Activated CD4-positive, alpha-beta T cell treated with anti-CD3 and anti-CD28 coated beads, Interleukin-2, amount 10 ng/mL, durations not matched to agents 7 days and 5 days (primary cell): ENCODE results near the gene ZNF30. TPM values are rescaled to one million over a fixed set of nuclear protein-coding genes. Genes with fewer than 3 reads are reported as not detected.
"Not testable (repeated sequence)": the region's sequence is repeated elsewhere in the genome, so short reads cannot be mapped to it uniquely, and the experiment has no call there.

Experiments used
- CTCF ChIA-PET: fragments of 350-600 bp; sonication (Branson Sonifier 250); formaldehyde crosslinking; loops from one replicate; lab custom pipeline; 2021; ENCODE audit warnings: antibody characterized with exemption; lab: Charles Lee
- POLR2A ChIA-PET: fragments of 350-600 bp; sonication (Branson Sonifier 250); formaldehyde crosslinking; loops from one replicate; lab custom pipeline; 2021; ENCODE audit warnings: antibody characterized with exemption; lab: Charles Lee
- DNase-seq: peaks from one replicate; pipeline ENCODE4 v3.0.0-alpha.2; 2020
- H3K27ac Mint-ChIP-seq: one replicate; pipeline ENCODE4 v1.8.0; 2021; ENCODE audit warnings: mild to moderate bottlenecking, moderate library complexity, mixed read lengths
- H3K27me3 Mint-ChIP-seq: one replicate; pipeline ENCODE4 v1.8.0; 2021; ENCODE audit warnings: mixed read lengths
- H3K36me3 Mint-ChIP-seq: one replicate; pipeline ENCODE4 v1.8.0; 2021; ENCODE audit warnings: low read depth, mixed read lengths
- H3K4me1 Mint-ChIP-seq: one replicate; pipeline ENCODE4 v1.8.0; 2021; ENCODE audit warnings: mixed read lengths
- H3K4me3 Mint-ChIP-seq: one replicate; pipeline ENCODE4 v1.8.0; 2021; ENCODE audit warnings: mild to moderate bottlenecking, moderate library complexity, mixed read lengths
- H3K9me3 Mint-ChIP-seq: one replicate; pipeline ENCODE4 v1.8.0; 2021; ENCODE audit warnings: mixed read lengths
- total RNA-seq, 2 experiments: library from RNA; stranded (reverse); gene quantifications; one replicate each; pipeline ENCODE4 v1.2.3, GENCODE V29; 2021

The ZNF30 gene
- 1 to 10 TPM; 4.0 to 4.8 TPM for total RNA-seq

DNA sequence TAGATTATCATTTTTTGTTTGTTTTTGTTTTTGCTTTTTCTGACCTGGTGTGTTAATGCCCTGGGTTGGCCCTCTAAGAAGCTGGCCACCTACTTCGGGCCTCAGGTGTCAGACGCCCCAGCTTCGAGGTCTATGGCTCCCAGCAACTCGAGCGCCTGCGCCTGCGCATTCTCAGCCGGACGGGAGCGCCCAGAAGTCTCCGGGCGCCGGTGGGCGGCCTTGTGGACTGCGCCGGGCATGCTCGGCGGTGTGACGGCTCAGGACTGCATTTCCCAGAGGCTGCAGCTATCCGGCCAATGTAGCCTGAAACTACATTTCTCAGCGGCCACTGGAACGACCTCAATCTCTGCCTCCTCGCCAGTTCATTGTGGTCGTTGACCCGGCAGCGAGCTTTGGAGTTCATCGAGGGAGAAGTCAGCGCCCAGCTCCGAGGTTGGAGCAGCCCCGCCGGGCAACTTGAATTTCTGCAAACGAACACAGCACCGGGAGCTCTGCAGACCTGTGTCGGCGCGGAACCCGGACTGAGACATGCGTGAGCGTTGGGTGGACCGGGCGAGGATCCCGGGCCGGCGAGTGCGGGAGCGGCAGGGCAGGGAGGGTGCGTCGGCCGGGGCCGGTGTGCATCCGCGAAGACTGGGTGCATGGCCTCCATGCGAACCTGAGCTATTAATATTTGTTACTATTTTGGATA, at the start of gene ZNF30:
ZNF30 (plus strand) TSS at position 219 of the 691 bp plus-strand sequence. CDS start 3,045 bp downstream, outside the sequence.
- peak; percentile 75 for DNase-seq
- Mint-ChIP-seq H3K36me3 (peaks cover 23% of the 10 kb centered on the region), H3K27ac (peak within 1 kb of the TSS; percentile 81), H3K9me3 (peaks cover 5% of the 10 kb centered on the region), H3K4me3 (peak within 1 kb of the TSS; percentile 87), H3K4me1 (peaks cover 16% of the 10 kb centered on the region), H3K27me3 (peaks cover 11% of the 10 kb centered on the region)
- CTCF ChIA-PET = interaction anchor here (0.6 to 1.2 kb wide), 2 partner anchors 34 to 1816 kb away, joined by 3 read pairs; no protein-coding TSS in a partner anchor
- POLR2A ChIA-PET = no interaction called here

DNA sequence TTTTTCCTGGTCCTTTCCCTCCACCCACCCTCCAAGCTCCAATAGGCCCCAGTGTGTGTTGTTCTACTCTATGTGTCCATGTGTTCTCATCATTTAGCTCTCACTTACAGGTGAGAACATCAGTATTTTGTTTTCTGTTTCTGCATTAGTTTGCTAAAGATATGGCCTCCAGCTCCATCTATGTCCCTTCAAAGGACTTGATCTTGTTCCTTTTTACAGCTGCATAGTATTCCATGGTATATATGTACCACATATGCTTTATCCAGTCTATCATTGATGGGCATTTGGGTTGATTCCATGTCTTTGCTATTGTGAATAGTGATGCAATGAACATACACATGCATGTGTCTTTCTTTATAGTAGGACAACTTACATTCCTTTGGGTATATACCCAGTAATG, 47.1 kb upstream of the ZNF30 start:
- POLR2A ChIA-PET = no interaction called here
- Mint-ChIP-seq H3K4me3 (no peak overlapping the region), H3K4me1 (no peaks in the 10 kb centered on the region), H3K36me3 (no peaks in the 10 kb centered on the region), H3K9me3 (peaks cover 4% of the 10 kb centered on the region), H3K27ac (no peak overlapping the region), H3K27me3 (no peaks in the 10 kb centered on the region)
- no peak for DNase-seq
- CTCF ChIA-PET = no interaction called here

DNA sequence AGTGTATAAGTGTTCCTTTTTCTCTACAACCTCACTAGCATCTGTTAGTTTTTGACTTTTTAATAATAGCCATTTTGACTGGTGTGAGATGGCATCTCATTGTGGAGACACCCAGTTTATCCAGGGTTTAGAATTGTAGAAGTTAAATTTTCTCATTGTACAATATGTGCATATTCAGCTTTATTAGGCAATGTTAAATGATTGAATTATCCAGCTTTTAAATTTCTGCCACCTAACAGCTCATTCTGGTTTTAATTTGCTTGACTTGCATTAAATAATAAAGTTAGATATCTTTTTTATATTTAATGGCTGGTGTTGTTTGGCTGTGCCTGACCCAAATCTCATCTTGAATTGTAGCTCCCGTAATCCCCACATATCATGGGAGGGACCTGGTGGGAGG, 46.7 kb upstream of the ZNF30 start:
- peaks cover 8% of the 10 kb centered on the region for H3K9me3 Mint-ChIP-seq
- H3K27ac Mint-ChIP-seq = no peak overlapping the region
- POLR2A ChIA-PET = no interaction called here
- no peak for DNase-seq
- H3K4me3 Mint-ChIP-seq = no peak overlapping the region
- no peaks in the 10 kb centered on the region for H3K4me1 Mint-ChIP-seq
- H3K36me3 Mint-ChIP-seq = no peaks in the 10 kb centered on the region
- CTCF ChIA-PET = no interaction called here
- H3K27me3 Mint-ChIP-seq = no peaks in the 10 kb centered on the region

DNA sequence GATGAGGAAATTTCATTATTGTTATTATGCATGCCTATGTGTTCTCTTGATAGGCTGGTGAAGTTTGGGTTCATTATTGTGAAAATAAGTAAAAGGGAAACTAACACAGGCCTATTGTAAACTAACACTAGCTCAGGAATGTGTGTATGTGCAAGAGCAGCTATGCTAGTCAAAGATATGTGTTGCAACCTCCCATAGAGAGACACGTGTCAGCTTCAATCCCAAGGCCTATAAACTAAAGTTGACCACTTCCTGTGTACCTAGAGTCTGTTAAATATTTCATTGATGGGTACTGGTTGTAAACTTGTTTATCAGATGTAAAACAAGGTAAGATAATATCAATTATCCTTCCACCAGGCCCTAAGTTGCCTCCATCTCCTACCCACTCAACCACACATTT, 44.7 kb upstream of the ZNF30 start:
- H3K9me3 Mint-ChIP-seq = peaks cover 14% of the 10 kb centered on the region
- CTCF ChIA-PET = interaction anchor here (0.5 to 0.6 kb wide), 2 partner anchors 33 to 301 kb away, joined by 3 to 5 read pairs; no protein-coding TSS in a partner anchor
- no peaks in the 10 kb centered on the region for H3K27me3 Mint-ChIP-seq
- no peak overlapping the region for H3K4me3 Mint-ChIP-seq
- no peak overlapping the region for H3K27ac Mint-ChIP-seq
- no peaks in the 10 kb centered on the region for H3K36me3 Mint-ChIP-seq
- DNase-seq = no peak
- no peaks in the 10 kb centered on the region for H3K4me1 Mint-ChIP-seq
- POLR2A ChIA-PET = no interaction called here

DNA sequence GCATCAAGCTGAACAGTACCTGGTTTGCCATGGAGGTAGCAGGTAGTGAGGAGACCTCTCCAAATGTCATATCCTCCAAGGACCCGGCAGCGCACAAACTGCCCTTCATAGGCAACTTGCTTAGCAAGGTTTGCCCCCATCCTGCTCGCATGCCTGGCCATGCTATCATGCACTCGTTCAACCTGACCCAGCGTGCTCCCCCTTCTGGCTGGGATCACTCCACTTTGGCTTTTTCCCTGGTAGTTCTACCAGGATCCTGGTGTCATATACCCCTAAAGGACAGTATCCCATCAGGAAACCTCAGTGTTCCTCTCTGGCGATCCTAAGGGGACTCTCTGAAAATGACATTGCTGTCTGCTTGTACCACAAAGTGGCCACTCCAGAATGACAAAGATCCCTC, 38.6 kb upstream of the ZNF30 start:
- DNase-seq = no peak
- no peaks in the 10 kb centered on the region for H3K4me1 Mint-ChIP-seq
- no peak overlapping the region for H3K4me3 Mint-ChIP-seq

DNA sequence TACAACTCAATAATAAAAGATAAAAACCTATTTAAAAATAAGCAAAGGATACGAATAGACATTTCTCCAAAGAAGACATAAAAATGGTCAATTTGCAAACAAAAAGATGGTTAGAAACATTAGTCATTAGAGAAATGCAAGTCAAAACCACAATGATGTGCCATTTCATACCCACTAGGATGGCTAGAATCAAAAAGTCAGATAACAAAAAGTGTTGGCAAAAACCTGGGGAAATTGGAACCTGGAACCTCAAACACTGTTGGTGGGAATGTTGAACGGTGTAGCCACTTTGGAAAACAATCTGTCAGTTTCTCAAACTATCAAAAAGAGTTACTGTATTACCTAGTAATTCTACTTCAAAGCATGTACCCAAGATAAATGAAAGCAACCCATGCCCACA, 26.5 kb upstream of the ZNF30 start:
- no peak for DNase-seq
- CTCF ChIA-PET = no interaction called here
- H3K4me3 Mint-ChIP-seq = no peak overlapping the region
- H3K27ac Mint-ChIP-seq = no peak overlapping the region
- POLR2A ChIA-PET = no interaction called here
- peaks cover 4% of the 10 kb centered on the region for H3K4me1 Mint-ChIP-seq
- peaks cover under 1% of the 10 kb centered on the region for H3K36me3 Mint-ChIP-seq
- peaks cover 3% of the 10 kb centered on the region for H3K9me3 Mint-ChIP-seq
- H3K27me3 Mint-ChIP-seq = peaks cover 30% of the 10 kb centered on the region

More for the DNA sequence above, 38.6 kb upstream of the ZNF30 start:
- POLR2A ChIA-PET = no interaction called here
- CTCF ChIA-PET = no interaction called here
- no peak overlapping the region for H3K27ac Mint-ChIP-seq
- no peaks in the 10 kb centered on the region for H3K27me3 Mint-ChIP-seq
- H3K36me3 Mint-ChIP-seq = no peaks in the 10 kb centered on the region
- peaks cover 18% of the 10 kb centered on the region for H3K9me3 Mint-ChIP-seq

DNA sequence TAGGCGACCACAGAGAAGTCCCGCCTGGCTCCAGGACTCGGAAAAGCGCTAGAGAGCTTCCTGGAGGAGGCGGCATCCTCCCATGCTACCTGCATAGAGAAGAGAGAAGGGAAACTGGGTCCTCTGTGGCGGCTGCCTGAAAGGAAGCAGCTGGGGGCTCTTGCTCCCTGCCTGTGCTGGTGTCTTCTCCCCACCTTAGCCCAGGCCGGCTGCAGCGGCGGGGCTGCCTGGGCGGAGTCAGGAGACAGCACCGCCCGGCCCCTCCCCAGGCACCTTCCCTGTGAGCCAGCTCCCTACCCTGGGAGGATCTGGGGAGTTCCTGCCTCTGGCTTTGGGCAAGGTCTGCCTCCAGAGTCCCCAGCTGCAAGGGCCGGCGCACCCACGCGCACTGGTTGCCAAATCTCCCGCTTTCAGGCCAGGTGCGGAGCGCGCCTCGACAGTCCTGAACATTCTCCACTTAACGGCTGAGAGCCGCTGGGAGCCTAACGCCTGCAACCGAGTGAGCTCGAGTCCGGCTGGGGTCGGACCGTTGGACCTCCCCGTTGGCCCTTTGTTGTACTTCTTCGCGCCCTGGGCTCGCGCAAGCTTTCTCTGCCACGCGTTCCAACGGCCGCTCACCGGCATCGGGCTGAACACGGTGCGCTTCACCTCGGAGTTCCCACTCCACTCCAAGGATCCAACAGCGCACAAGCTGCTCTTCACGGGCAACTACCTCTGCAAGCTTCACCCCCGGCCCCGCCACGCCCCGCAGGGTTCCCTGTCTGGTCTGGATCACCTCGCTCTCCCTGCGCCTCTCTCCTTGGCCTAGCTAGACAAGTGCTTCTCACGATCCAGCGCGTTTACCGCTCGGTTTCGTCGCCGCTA, 21.8 kb upstream of the ZNF30 start:
- Mint-ChIP-seq H3K36me3 (peaks cover 2% of the 10 kb centered on the region), H3K4me3 (peak overlapping the region; percentile 32), H3K27me3 (peaks cover 46% of the 10 kb centered on the region), H3K4me1 (peaks cover 7% of the 10 kb centered on the region), H3K9me3 (peaks cover 12% of the 10 kb centered on the region), H3K27ac (no peak overlapping the region)
- ChIA-PET CTCF (no interaction called here), POLR2A (no interaction called here)
- DNase-seq = no peak

DNA sequence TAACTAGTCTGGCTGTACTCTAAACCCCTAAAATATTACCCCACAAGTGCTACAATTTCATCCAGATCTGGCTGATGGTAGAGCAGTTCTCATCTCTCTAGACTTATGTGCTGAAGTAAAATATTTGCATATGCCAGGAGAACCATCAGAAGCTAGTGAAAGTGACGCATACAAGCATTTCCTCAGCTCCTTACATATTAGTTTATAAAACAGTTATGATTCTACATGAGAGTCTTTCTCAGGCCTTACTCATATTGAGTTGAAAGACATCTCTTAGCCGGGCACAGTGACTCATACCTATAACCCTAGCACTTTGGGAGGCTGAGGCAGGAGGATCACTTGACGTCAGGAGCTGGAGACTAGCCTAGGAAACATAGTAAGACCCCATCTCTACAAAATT, 15.9 kb upstream of the ZNF30 start:
- Mint-ChIP-seq H3K27me3 (peaks cover 17% of the 10 kb centered on the region), H3K9me3 (peaks cover 22% of the 10 kb centered on the region), H3K4me3 (no peak overlapping the region), H3K4me1 (no peaks in the 10 kb centered on the region), H3K36me3 (no peaks in the 10 kb centered on the region), H3K27ac (no peak overlapping the region)
- DNase-seq = no peak
- ChIA-PET POLR2A (no interaction called here), CTCF (interaction anchor here (1.1 kb wide), 1 partner anchor 74 kb away, joined by 4 read pairs; no protein-coding TSS in a partner anchor)

DNA sequence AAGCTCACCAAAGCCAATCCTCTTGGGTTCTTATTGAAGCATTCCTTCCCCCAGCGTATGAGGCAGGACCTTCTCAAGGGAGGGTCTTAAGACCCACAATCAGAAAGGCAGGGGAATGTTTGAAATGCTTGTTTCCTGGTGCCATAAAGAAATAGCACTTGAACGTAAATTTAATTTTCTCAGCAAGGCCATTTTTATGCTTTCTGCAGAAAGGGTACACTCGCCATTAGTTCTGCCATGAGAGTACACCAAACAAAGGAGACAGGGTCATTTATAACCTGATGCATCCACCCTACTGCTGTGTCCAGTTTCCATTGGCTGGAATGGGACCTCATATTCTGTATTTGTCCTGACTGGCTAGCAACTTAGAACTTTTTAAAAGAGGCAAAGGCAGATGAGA, 9.6 kb upstream of the ZNF30 start:
- H3K4me3 Mint-ChIP-seq, H3K27me3 Mint-ChIP-seq, H3K4me1 Mint-ChIP-seq, DNase-seq, H3K27ac Mint-ChIP-seq, H3K36me3 Mint-ChIP-seq, POLR2A ChIA-PET, CTCF ChIA-PET: not testable (repeated sequence)
- peaks cover 28% of the 10 kb centered on the region for H3K9me3 Mint-ChIP-seq

DNA sequence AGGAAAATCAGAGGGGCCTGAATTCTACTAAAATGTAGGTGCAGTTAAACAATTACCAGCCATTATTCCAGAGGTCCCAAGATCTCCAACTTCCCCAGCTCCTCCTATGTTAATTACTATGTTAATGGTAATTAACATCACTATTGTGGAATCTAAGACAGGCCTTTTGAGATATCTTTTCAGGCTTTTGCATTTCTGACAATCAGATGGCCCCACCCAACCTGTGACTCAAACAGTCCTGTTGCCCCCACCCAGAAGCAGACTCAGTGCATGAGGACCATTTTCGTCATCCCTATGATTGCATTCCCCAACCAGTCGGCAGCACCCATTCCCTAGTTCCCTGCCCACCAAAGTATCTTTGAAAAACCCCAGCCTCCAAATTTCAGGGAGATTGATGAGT, 8.5 kb upstream of the ZNF30 start:
- no peak for DNase-seq
- ChIA-PET POLR2A (no interaction called here), CTCF (no interaction called here)
- H3K4me1 Mint-ChIP-seq = no peaks in the 10 kb centered on the region
- peaks cover 1% of the 10 kb centered on the region for H3K27me3 Mint-ChIP-seq
- H3K27ac Mint-ChIP-seq = no peak overlapping the region
- H3K36me3 Mint-ChIP-seq = no peaks in the 10 kb centered on the region
- peaks cover 23% of the 10 kb centered on the region for H3K9me3 Mint-ChIP-seq
- H3K4me3 Mint-ChIP-seq = no peak overlapping the region

DNA sequence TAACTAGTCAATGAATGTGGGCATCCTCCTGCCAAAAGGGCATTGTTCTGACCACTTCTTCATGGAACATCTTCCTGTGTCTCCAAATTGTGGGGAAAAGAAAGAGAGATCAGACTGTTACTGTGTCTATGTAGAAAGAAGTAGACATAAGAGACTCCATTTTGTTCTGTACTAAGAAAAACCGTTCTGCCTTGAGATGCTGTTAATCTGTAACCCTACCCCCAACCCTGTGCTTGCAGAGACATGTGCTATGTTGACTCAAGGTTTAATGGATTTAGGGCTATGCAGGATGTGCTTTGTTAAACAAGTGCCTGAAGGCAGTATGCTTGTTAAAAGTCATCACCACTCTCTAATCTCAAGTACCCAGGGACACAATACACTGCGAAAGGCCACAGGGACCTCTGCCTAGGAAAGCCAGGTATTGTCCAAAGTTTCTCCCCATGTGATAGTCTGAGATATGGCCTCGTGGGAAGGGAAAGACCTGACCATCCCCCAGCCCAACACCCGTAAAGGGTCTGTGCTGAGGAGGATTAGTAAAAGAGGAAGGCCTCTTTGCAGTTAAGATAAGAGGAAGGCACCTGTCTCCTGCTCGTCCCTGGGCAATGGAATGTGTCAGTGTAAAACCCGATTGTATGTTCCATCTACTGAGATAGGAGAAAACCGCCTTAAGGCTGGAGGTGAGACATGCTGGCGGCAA, 6.5 kb upstream of the ZNF30 start:
- H3K36me3 Mint-ChIP-seq, CTCF ChIA-PET, POLR2A ChIA-PET, DNase-seq, H3K4me1 Mint-ChIP-seq, H3K4me3 Mint-ChIP-seq, H3K27ac Mint-ChIP-seq: not testable (repeated sequence)
- Mint-ChIP-seq H3K27me3 (peaks cover 11% of the 10 kb centered on the region), H3K9me3 (peaks cover 20% of the 10 kb centered on the region)

DNA sequence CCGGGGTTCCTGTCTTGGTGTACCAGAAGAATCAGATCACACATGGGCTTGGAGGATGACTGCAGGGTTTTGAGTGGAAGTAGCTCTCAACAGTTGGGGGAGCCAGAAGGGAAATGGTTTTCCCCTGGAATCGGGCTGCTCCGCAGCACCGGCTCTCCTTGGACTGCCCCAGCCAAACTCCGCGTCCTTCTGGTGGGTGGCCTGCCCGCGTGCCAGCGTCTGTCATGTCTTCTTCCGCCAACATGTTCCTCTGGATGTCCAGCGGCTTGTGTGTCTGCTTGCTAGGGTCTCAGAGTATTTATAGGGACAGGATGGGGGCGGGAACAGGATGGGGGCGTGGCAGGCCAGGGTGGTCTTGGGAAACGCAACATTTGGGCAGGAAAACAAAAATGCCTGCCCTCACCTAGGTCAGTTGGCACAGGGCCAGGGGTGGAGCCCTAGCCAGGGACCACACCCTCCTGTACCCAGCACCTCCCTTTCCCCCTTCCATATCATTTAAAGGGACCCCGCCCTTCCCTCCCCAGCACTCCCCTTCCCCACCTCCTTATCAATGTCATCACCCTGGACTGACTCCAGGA, 1.3 kb upstream of the ZNF30 start:
- peaks cover 8% of the 10 kb centered on the region for H3K9me3 Mint-ChIP-seq
- peaks cover 16% of the 10 kb centered on the region for H3K4me1 Mint-ChIP-seq
- DNase-seq = no peak
- POLR2A ChIA-PET = no interaction called here
- no peak overlapping the region for H3K27ac Mint-ChIP-seq
- H3K36me3 Mint-ChIP-seq = peaks cover 17% of the 10 kb centered on the region
- no peak overlapping the region for H3K4me3 Mint-ChIP-seq
- CTCF ChIA-PET = no interaction called here
- H3K27me3 Mint-ChIP-seq = peaks cover 11% of the 10 kb centered on the region
